Gastroesophageal sphincter (tissue), 3 donors: Measurements from ENCODE around the gene NACA2.

Experiments used
- CTCF ChIP-seq, 4 experiments: fragments of 200-600 bp in 2 of 4; fragments of 450-650 bp in 2 of 4; sonication (generic) in 1 of 4; IDR thresholded peaks; one replicate each; pipeline ENCODE4 v1.5.1; 2017 to 2019; ENCODE audit warnings: antibody characterized with exemption in 4 of 4, mild to moderate bottlenecking in 2 of 4, moderate library complexity in 2 of 4
- EP300 ChIP-seq: sonication (generic); formaldehyde crosslinking; IDR thresholded peaks from one replicate; pipeline ENCODE4 v1.6.1; 2017; ENCODE audit warnings: antibody characterized with exemption, mild to moderate bottlenecking
- POLR2A ChIP-seq, 2 donors: fragments of 450-650 bp; IDR thresholded peaks; one replicate each; pipeline ENCODE4 v1.6.1; 2017; ENCODE audit warnings: antibody characterized with exemption in 2 of 2, mild to moderate bottlenecking in 2 of 2, moderate library complexity in 1 of 2
- POLR2AphosphoS5 ChIP-seq: sonication (generic); formaldehyde crosslinking; IDR thresholded peaks from one replicate; pipeline ENCODE4 v1.6.1; 2017; ENCODE audit warnings: antibody characterized with exemption

- TF ChIP-seq CTCF (IDR thresholded peaks at IDR 0.05) (no peak), POLR2A (IDR thresholded peaks at IDR 0.05) (no peak), POLR2AphosphoS5 (no peak), EP300 (no peak)
These were observed 36.1 kb upstream of the NACA2 start for GRCh38 chr17:61627125-61627524.
